Fibroblast of peridontal ligament (primary cell): ENCODE data around the gene NEK8.
"Not testable (repeated sequence)": the region's sequence is repeated elsewhere in the genome, so short reads cannot be mapped to it uniquely, and the experiment has no call there.

ENCODE experiments used
- DNase-seq: peaks from one replicate; pipeline ENCODE4 v3.0.0-alpha.2; 2010; ENCODE audit errors: extremely low read depth

The NEK8 gene

GRCh38 chr17:28725660-28726225, 2.8 kb upstream of the NEK8 start:
- peak; percentile 72 for DNase-seq

GRCh38 chr17:28726226-28726626, 2.4 kb upstream of the NEK8 start, which contains the start of gene TLCD1:
Gene TLCD1 (minus strand): TSS chr17:28726233. CDS start chr17:28726097, 136 bp downstream.
- DNase-seq, result peak; percentile 41

GRCh38 chr17:28726627-28727491, 1.7 kb upstream of the NEK8 start:
- peak; percentile 89 for DNase-seq

- no peak for DNase-seq
Measured at GRCh38 chr17:28729950-28730330, 1.4 kb downstream of the NEK8 start.

- DNase-seq, result no peak
Measured at GRCh38 chr17:28733346-28733745, 4.8 kb downstream of the NEK8 start.

GRCh38 chr17:28734712-28735241, 6.2 kb downstream of the NEK8 start:
- no peak for DNase-seq

- no peak for DNase-seq
Measured at GRCh38 chr17:28735242-28735722, 6.7 kb downstream of the NEK8 start.

GRCh38 chr17:28735913-28736769, 7.6 kb downstream of the NEK8 start:
- not testable (repeated sequence) for DNase-seq

GRCh38 chr17:28737316-28737715, 8.7 kb downstream of the NEK8 start:
- no peak for DNase-seq

GRCh38 chr17:28737770-28738679, 9.4 kb downstream of the NEK8 start:
- DNase-seq, result no peak

- no peak for DNase-seq
Measured at GRCh38 chr17:28738680-28739384, 10.2 kb downstream of the NEK8 start.

GRCh38 chr17:28740406-28741357, 12.1 kb downstream of the NEK8 start:
- DNase-seq, result no peak

GRCh38 chr17:28741358-28742349, 13.1 kb downstream of the NEK8 start:
- no peak for DNase-seq

- peak; percentile 86 for DNase-seq
Measured at GRCh38 chr17:28743243-28744103, 14.9 kb downstream of the NEK8 start, which contains the start of gene TRAF4. Gene TRAF4 (plus strand): TSS chr17:28744011. CDS start chr17:28744113, 102 bp downstream.

- peak; percentile 36 for DNase-seq
Measured at GRCh38 chr17:28744104-28744971, 15.8 kb downstream of the NEK8 start.
